ENCODE results near the gene UCKL1. TPM values are rescaled to one million over a fixed set of nuclear protein-coding genes. Genes with fewer than 3 reads are reported as not detected.
A peak's percentile ranks its signal among the peaks of the same experiment; 100 is the strongest.

The UCKL1 gene
- polyA plus RNA-seq (2013), result 28.2 and 30.1 TPM in 2 replicates

GRCh38 chr20:63955827-63956663, at the start of gene UCKL1:
Gene UCKL1, minus strand, starts transcription at chr20:63956416. Its CDS starts 44 bp downstream, at chr20:63956372.
- Histone ChIP-seq H4K8ac (ENCODE audit: low read depth, low read length) (peak within 1 kb of the TSS; percentile 84), H3K4me3 (ENCODE audit: low read depth, low read length) (peak within 1 kb of the TSS; percentile 93), H2AK5ac (ENCODE audit: low read length) (peak within 1 kb of the TSS; percentile 85), H3K23ac (ENCODE audit: low read length) (no peak within 1 kb of the TSS), H2AFZ (ENCODE audit: insufficient read depth, low read length, poor library complexity) (peak within 1 kb of the TSS; percentile 82), H3K4me1 (ENCODE audit: control insufficient read depth in 1 of 2, insufficient read depth in 2 of 2, low read length in 2 of 2) (peaks cover 18 to 23% of the 10 kb centered on the region in 2 experiments), H3K9me3 (ENCODE audit: insufficient read depth, low read depth, low read length) (no peaks in the 10 kb centered on the region), H3K79me2 (ENCODE audit: control insufficient read depth, insufficient read depth, low read length, poor library complexity) (peaks cover 20% of the 10 kb centered on the region), H3K27me3 (ENCODE audit: insufficient read depth, low read length) (no peaks in the 10 kb centered on the region), H2BK5ac (ENCODE audit: low read depth, low read length, poor library complexity) (peak within 1 kb of the TSS; percentile 77), H3K18ac (ENCODE audit: low read length) (peak within 1 kb of the TSS; percentile 96), H3K14ac (ENCODE audit: low read length) (peak within 1 kb of the TSS; percentile 64), H2BK120ac (ENCODE audit: insufficient read depth, low read length, poor library complexity) (peak within 1 kb of the TSS; percentile 85), H3K27ac (ENCODE audit: low read depth, low read length) (peak within 1 kb of the TSS; percentile 14), H3K36me3 (ENCODE audit: control insufficient read depth in 1 of 2, insufficient read depth in 2 of 2, low read length in 2 of 2) (peaks cover 17 to 21% of the 10 kb centered on the region in 2 experiments), H2BK12ac (ENCODE audit: low read length) (no peak within 1 kb of the TSS), H3K79me1 (ENCODE audit: low read length) (peaks cover 10% of the 10 kb centered on the region), H4K12ac (ENCODE audit: low read depth, low read length) (peak within 1 kb of the TSS; percentile 89), H3K9ac (ENCODE audit: low read length) (peak within 1 kb of the TSS; percentile 96), H3K4me2 (ENCODE audit: low read length) (peak within 1 kb of the TSS; percentile 92), H3K4ac (ENCODE audit: low read depth, low read length) (peak within 1 kb of the TSS; percentile 66), H4K91ac (ENCODE audit: low read depth, low read length) (peak within 1 kb of the TSS; percentile 98)
- WGBS (ENCODE audit: extremely low coverage, insufficient coverage, insufficient read length), result no CpG with 5 or more reads among the region's 105 CpGs
- DNase-seq, result peak; percentile 83 to 84

DNA sequence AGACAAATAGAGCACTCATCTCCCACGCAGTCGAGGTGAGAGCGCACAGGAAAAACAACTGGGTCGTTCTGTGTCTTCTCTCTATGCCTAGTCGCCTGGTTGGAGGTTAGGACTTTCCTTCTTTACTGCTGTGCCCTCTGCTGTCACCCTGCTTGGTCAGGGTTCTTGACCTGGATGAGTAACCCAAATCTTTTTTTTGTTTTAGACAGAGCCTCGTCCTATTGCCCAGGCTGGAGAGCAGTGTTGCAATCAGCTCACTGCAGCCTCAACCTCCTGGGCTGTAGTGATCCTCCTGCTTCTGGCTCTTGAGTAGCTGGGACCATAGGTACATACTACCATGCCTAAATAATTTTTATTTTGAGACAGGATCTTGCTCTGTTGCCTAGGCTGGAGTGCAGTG, 49.2 kb upstream of the UCKL1 start:
- no peaks in the 10 kb centered on the region for H3K79me2 ChIP-seq (ENCODE audit: control insufficient read depth, insufficient read depth, low read length, poor library complexity)
- H3K36me3 ChIP-seq (ENCODE audit: control insufficient read depth in 1 of 2, insufficient read depth in 2 of 2, low read length in 2 of 2), result peaks cover 55 to 69% of the 10 kb centered on the region in 2 experiments
- no peak for DNase-seq
- no peak overlapping the region for H3K9ac ChIP-seq (ENCODE audit: low read length)
- no peak overlapping the region for H2AK5ac ChIP-seq (ENCODE audit: low read length)
- H3K27ac ChIP-seq (ENCODE audit: low read depth, low read length), result no peak overlapping the region
- no peak overlapping the region for H4K8ac ChIP-seq (ENCODE audit: low read depth, low read length)
- H2BK12ac ChIP-seq (ENCODE audit: low read length), result no peak overlapping the region
- no peak overlapping the region for H2BK5ac ChIP-seq (ENCODE audit: low read depth, low read length, poor library complexity)
- H2BK120ac ChIP-seq (ENCODE audit: insufficient read depth, low read length, poor library complexity), result no peak overlapping the region
- H3K23ac ChIP-seq (ENCODE audit: low read length), result no peak overlapping the region
- no peak overlapping the region for H3K18ac ChIP-seq (ENCODE audit: low read length)
- no peak overlapping the region for H3K4me2 ChIP-seq (ENCODE audit: low read length)
- H3K79me1 ChIP-seq (ENCODE audit: low read length), result no peaks in the 10 kb centered on the region
- H3K14ac ChIP-seq (ENCODE audit: low read length), result no peak overlapping the region
- no peaks in the 10 kb centered on the region for H3K4me1 ChIP-seq (ENCODE audit: control insufficient read depth in 1 of 2, insufficient read depth in 2 of 2, low read length in 2 of 2)
- H3K4me3 ChIP-seq (ENCODE audit: low read depth, low read length), result no peak overlapping the region
- no CpG with 5 or more reads among the region's 6 CpGs for WGBS (ENCODE audit: extremely low coverage, insufficient coverage, insufficient read length)
- H3K9me3 ChIP-seq (ENCODE audit: insufficient read depth, low read depth, low read length), result no peaks in the 10 kb centered on the region
- H3K4ac ChIP-seq (ENCODE audit: low read depth, low read length), result no peak overlapping the region
- H3K27me3 ChIP-seq (ENCODE audit: insufficient read depth, low read length), result no peaks in the 10 kb centered on the region
- no peak overlapping the region for H4K12ac ChIP-seq (ENCODE audit: low read depth, low read length)
- H2AFZ ChIP-seq (ENCODE audit: insufficient read depth, low read length, poor library complexity), result no peak overlapping the region
- H4K91ac ChIP-seq (ENCODE audit: low read depth, low read length), result no peak overlapping the region

- peaks cover 60 to 71% of the 10 kb centered on the region in 2 experiments for H3K36me3 ChIP-seq (ENCODE audit: control insufficient read depth in 1 of 2, insufficient read depth in 2 of 2, low read length in 2 of 2)
- H2AFZ ChIP-seq (ENCODE audit: insufficient read depth, low read length, poor library complexity), result no peak overlapping the region
- no peak for DNase-seq
- no peaks in the 10 kb centered on the region for H3K4me1 ChIP-seq (ENCODE audit: control insufficient read depth in 1 of 2, insufficient read depth in 2 of 2, low read length in 2 of 2)
- H3K27me3 ChIP-seq (ENCODE audit: insufficient read depth, low read length), result no peaks in the 10 kb centered on the region
- no peak overlapping the region for H2BK5ac ChIP-seq (ENCODE audit: low read depth, low read length, poor library complexity)
- H3K79me2 ChIP-seq (ENCODE audit: control insufficient read depth, insufficient read depth, low read length, poor library complexity), result no peaks in the 10 kb centered on the region
- H2BK120ac ChIP-seq (ENCODE audit: insufficient read depth, low read length, poor library complexity), result no peak overlapping the region
- no peak overlapping the region for H3K4me3 ChIP-seq (ENCODE audit: low read depth, low read length)
- H3K18ac ChIP-seq (ENCODE audit: low read length), result no peak overlapping the region
- no peak overlapping the region for H3K27ac ChIP-seq (ENCODE audit: low read depth, low read length)
- no peak overlapping the region for H4K8ac ChIP-seq (ENCODE audit: low read depth, low read length)
- no peak overlapping the region for H3K4ac ChIP-seq (ENCODE audit: low read depth, low read length)
- H3K14ac ChIP-seq (ENCODE audit: low read length), result no peak overlapping the region
- H3K79me1 ChIP-seq (ENCODE audit: low read length), result no peaks in the 10 kb centered on the region
- H3K9ac ChIP-seq (ENCODE audit: low read length), result peak overlapping the region; percentile 49
- no peak overlapping the region for H4K91ac ChIP-seq (ENCODE audit: low read depth, low read length)
- no CpG with 5 or more reads among the region's 7 CpGs for WGBS (ENCODE audit: extremely low coverage, insufficient coverage, insufficient read length)
- no peak overlapping the region for H3K4me2 ChIP-seq (ENCODE audit: low read length)
- no peak overlapping the region for H2AK5ac ChIP-seq (ENCODE audit: low read length)
- H4K12ac ChIP-seq (ENCODE audit: low read depth, low read length), result no peak overlapping the region
- H3K23ac ChIP-seq (ENCODE audit: low read length), result no peak overlapping the region
- no peak overlapping the region for H2BK12ac ChIP-seq (ENCODE audit: low read length)
- H3K9me3 ChIP-seq (ENCODE audit: insufficient read depth, low read depth, low read length), result no peaks in the 10 kb centered on the region
Measured at GRCh38 chr20:64003960-64004725, 47.9 kb upstream of the UCKL1 start.

DNA sequence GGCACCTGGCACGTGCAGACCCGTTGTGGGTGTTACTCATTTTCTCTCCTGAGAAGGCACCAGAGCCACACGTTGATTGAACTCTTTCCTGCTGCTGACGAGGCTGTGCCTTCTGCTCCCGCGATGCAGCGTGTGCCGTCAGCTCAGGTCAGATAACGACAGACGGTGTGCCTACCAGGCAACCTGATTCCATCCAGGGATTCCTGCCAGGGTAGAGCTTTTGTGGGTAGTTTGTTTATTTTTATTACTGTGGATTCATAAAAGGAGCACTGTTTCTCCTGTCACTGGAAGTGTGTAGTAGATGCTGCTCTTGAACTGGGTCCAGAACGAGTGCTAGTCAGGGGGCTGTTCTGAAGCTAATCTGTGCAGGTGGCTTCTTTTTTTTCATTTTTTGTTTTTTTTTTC, 45.4 kb upstream of the UCKL1 start:
- Histone ChIP-seq H3K9me3 (ENCODE audit: insufficient read depth, low read depth, low read length) (no peaks in the 10 kb centered on the region), H3K4me1 (ENCODE audit: control insufficient read depth in 1 of 2, insufficient read depth in 2 of 2, low read length in 2 of 2) (no peaks in the 10 kb centered on the region), H2BK120ac (ENCODE audit: insufficient read depth, low read length, poor library complexity) (no peak overlapping the region), H3K14ac (ENCODE audit: low read length) (no peak overlapping the region), H3K4me2 (ENCODE audit: low read length) (no peak overlapping the region), H3K27ac (ENCODE audit: low read depth, low read length) (no peak overlapping the region), H3K4ac (ENCODE audit: low read depth, low read length) (no peak overlapping the region), H3K79me1 (ENCODE audit: low read length) (no peaks in the 10 kb centered on the region), H3K4me3 (ENCODE audit: low read depth, low read length) (no peak overlapping the region), H2BK12ac (ENCODE audit: low read length) (no peak overlapping the region), H3K18ac (ENCODE audit: low read length) (no peak overlapping the region), H3K23ac (ENCODE audit: low read length) (no peak overlapping the region), H4K91ac (ENCODE audit: low read depth, low read length) (no peak overlapping the region), H3K79me2 (ENCODE audit: control insufficient read depth, insufficient read depth, low read length, poor library complexity) (no peaks in the 10 kb centered on the region), H3K36me3 (ENCODE audit: control insufficient read depth in 1 of 2, insufficient read depth in 2 of 2, low read length in 2 of 2) (peaks cover 59 to 73% of the 10 kb centered on the region in 2 experiments), H4K12ac (ENCODE audit: low read depth, low read length) (no peak overlapping the region), H4K8ac (ENCODE audit: low read depth, low read length) (no peak overlapping the region), H2AK5ac (ENCODE audit: low read length) (no peak overlapping the region), H2AFZ (ENCODE audit: insufficient read depth, low read length, poor library complexity) (no peak overlapping the region), H2BK5ac (ENCODE audit: low read depth, low read length, poor library complexity) (no peak overlapping the region), H3K9ac (ENCODE audit: low read length) (no peak overlapping the region), H3K27me3 (ENCODE audit: insufficient read depth, low read length) (no peaks in the 10 kb centered on the region)
- DNase-seq, result no peak
- no CpG with 5 or more reads among the region's 11 CpGs for WGBS (ENCODE audit: extremely low coverage, insufficient coverage, insufficient read length)
